HG02938 (cell line): ENCODE data around the gene DUOXA1.
"Not testable (repeated sequence)": the region's sequence is repeated elsewhere in the genome, so short reads cannot be mapped to it uniquely, and the experiment has no call there.

Experiments used
- ATAC-seq: cut with Tn5 transposase; IDR thresholded peaks from one replicate; pipeline ENCODE4 v1.9.1; 2021; ENCODE audit warnings: mild to moderate bottlenecking, moderate library complexity; ENCODE audit not compliant: unreplicated experiment

DUOXA1 gene

DNA sequence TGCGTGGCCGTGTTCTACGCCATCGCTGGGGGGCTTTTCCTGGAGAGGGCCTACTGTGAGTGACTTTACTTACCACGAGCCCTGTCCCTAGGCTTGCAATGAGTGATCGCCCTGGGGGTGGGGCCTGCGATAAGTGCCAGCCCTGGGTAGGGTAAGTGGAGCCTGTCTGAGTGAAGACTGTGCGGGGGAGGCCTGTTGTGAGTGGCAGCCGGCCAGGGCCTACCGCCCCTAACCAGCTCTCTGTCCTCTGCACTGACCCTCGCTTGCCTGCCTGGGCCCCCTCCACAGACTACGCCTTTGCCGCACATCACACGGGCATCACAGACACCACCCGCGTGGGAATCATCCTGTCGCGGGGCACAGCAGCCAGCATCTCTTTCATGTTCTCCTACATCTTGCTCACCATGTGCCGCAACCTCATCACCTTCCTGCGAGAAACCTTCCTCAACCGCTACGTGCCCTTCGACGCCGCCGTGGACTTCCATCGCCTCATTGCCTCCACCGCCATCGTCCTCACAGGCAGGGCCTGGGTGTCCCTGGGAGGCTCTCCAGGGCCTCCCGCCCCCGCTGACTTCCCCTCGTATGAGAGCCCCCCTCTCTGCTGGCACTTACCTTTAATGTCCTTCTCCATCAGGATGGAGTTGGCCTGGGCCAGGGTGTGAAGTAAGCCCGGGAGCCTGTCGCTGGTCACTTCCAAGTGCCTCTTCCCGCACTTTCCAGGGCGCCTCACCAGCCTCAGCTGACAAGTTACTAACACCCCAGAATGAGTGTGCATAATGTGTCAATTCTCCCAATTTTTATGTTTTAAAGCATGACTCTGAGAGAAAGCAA is 22.5 kb upstream of the DUOXA1 start:
- no peak for ATAC-seq

DNA sequence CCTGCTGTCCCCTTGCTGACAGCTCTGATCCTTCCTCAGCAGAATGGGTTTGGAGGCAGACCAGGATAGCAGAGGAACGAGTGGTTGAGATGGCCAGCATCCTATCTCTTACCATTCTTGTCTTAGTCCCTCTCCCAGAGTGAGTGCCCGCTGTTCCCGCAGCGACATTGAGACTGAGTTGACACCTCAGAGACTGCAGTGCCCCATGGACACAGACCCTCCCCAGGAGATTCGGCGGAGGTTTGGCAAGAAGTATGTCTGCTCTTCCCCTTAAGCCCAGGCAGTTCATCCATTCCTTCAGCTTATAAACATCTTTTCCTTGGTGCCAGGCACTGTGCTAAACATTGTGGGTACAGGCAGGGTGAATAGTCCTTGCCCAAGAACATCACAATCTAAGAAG is 21.3 kb upstream of the DUOXA1 start:
- no peak for ATAC-seq

DNA sequence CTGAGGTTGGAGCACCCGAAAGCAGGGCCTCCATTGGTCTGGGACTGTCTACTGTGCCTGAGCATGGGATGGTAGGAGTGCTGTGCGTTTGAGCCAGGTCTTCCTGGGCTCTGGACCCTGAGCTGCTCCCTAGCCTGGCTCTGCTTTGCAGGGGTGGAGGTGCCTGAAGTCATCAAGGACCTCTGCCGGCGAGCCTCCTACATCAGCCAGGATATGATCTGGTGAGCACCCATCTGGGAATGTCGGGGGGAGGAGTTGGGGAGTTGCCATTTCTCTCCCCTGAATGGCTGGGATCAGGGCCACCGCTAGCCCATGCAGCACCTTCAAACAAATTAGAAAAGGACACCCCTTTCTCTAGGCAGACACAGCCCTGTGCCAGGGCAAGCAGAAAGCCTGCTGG is 20.8 kb upstream of the DUOXA1 start:
- ATAC-seq, result no peak

DNA sequence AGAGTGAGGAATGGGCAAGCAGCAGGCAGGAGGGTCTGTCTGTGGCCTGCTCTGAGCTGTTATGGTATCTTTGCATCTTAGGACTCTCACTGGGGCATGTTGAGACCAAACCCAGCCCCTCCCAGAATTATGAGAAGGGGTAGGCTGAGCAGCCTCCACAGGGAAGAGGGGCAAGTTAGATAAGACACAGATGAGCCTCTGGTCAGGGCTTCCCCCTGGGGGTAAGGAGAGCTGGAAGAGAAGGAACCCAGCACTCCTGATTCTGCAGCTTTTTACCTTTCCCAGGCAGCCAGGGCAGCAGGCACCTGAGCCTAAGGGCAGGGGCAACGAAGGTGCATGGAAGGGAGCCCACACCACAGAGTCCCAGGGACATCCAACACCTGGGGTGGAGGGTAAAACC is 19.4 kb upstream of the DUOXA1 start:
- no peak for ATAC-seq

DNA sequence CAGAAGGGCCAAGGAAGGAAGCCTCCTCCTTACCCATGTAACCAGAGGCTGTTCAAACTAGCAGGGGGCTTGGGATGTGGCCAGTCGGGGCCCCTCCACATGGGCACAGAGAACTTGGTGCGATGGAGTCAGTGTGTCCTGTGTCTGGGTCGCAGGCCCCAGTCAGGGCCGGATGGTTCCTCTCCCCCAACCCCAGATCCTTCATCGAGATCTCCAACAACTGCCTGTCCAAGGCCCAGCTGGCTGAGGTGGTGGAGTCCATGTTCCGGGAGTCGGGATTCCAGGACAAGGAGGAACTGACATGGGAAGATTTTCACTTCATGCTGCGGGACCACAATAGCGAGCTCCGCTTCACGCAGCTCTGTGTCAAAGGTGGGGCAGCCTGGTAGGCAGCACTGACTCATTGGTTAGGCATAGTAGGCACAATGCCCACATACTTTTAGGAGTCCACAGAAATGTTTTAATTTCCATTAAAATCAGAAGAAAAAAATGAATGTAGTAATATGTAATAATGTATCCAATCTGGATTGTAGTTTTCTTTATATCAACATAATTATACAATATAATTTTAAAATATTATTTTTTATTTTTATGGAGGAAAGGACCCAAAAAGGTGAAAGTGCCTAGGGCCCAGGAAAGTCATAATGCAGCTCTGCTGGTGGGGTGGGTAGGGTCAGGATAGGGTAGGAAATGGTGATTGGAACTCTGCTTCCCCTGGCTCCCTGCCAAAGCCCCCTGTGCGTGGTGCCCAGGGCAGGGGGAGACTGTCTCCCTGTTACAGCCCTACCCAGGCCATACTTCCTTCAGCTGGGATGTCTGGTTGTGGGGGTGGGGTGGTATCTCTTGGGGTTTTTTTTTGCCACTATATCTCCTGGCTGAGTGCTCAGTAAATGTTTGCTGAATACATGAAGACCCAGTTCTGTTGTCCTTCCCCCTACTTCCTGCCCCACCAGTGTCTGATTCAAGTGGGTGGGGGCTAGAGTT is 18.7 kb upstream of the DUOXA1 start:
- no peak for ATAC-seq

DNA sequence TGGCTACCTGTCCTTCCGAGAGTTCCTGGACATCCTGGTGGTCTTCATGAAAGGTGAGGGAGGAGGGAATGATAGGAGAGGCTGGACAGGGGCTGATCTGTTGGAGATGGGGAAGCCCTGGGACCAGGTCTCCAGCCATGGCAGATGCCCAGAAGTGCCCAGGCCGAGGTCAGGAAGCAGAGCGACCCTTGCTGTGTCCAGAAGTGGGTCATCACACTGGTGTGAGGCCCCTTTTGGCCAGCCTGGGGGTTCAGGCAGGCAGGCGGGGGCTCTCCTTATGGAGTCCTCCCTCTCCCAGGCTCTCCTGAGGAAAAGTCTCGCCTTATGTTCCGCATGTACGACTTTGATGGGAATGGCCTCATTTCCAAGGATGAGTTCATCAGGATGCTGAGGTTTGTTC is 17.9 kb upstream of the DUOXA1 start:
- ATAC-seq, result no peak

DNA sequence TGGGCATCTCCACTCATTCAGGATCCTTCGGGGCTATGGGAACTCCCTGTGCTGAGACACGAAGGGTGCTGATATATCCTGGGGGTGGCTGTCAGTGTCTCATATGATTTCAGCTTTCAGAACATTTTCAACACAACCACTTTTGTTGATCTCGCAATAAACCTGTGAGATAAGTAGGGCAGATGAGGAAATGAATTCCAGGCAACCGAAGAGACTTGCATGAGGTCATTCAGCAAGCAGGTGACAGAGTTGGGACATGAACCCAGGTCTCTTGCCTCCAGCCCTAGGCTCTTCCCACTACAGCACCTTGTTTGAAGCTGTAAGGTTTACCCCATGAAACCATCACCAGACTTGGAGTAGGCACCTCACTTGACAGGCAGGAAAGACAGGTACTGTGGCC is 16.7 kb upstream of the DUOXA1 start:
- ATAC-seq, result no peak

DNA sequence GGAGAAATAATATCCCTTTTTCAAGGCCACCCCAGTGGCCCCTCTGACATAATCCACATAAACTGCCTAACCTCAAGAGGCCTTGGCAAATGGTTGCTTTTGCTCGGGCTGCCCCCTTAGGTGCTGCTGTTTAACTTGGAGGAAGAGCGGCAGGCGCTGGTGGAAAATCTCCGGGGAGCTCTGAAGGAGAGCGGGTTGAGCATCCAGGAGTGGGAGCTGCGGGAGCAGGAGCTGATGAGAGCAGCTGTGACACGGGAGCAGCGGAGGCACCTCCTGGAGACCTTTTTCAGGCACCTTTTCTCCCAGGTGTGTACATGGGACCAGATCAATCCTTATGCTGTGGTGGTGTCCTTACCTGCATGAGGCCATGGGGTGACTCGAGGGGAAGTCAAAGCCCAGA is 15.1 kb upstream of the DUOXA1 start:
- no peak for ATAC-seq

DNA sequence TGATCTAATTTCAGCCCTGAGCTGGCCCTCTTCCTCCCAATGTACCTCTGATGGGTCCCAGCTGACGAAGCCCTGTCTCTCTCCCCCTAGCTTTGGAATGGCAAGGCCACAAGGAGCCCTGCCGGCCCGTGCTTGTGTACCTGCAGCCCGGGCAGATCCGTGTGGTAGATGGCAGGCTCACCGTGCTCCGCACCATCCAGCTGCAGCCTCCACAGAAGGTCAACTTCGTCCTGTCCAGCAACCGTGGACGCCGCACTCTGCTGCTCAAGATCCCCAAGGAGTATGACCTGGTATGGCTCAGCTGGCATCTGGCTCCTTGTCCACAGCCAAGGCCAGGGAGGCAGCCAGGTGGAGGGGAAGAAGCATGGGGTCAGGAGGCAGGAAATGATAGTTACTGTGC is 14.3 kb upstream of the DUOXA1 start:
- ATAC-seq, result no peak

DNA sequence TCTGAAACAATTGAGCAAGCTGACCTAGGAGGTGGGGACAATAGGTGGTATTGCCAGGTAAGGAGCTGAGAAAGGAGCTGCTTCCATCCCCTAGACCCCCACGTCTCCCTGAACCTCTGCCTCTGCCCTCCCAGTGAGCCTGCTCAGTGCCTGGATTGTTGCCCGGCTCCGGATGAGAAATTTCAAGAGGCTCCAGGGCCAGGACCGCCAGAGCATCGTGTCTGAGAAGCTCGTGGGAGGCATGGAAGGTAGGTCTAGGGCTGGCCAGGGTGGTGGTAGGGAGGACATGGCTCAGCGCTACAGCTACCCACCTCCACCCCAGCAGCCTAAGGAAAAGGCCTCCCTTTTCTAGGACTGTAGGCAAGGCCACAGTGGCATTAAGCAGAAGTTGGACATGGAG is 13.4 kb upstream of the DUOXA1 start:
- ATAC-seq, result no peak

DNA sequence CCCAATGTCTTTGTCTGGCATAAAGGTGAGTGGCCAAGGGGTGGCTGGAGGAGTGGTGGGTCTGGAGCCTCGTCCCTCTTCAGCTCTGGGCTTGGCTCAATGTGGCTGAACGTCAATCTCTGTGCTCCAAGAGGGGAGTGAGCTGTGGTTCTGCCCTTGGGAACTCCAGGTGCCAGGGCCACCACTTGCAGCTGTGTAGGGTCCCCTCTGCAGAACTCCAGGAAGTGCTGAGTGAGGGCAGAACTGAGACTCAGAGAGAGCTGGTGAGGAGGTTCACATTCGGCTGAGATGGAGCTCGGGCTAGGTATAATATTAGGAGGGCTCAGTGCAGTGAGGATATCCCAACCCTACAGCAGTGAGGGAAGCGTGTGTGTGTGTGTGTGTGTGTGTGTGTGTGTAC is 11.7 kb upstream of the DUOXA1 start:
- no peak for ATAC-seq

DNA sequence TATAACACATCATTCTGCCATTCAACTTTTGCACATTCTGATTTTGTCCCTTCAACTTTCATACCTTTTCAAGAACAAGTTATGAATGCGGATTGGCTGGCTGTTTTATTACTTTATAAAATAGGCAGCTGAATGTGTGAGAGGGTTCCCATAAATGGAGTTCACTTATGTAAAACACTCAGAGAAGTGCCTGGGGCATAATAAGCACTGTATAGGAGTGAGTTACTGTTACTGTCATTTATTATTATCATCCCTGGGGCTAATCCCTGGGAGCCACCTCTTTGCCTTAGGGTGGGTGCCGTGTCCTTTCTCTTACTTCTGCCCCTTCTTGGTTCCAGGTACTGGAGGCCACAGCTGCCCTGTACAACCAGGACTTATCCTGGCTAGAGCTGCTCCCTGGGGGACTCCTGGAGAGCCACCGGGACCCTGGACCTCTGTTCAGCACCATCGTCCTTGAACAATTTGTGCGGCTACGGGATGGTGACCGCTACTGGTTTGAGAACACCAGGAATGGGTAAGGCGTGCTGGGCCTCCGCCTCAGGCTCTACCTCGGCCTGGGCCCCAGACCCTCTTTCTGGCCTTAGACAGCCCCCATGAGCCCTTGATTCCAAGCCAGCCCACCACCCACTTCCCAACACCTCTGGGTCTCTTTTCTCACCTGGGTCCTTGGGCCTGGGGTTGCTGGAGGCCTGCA is 11.0 kb upstream of the DUOXA1 start:
- ATAC-seq, result no peak

DNA sequence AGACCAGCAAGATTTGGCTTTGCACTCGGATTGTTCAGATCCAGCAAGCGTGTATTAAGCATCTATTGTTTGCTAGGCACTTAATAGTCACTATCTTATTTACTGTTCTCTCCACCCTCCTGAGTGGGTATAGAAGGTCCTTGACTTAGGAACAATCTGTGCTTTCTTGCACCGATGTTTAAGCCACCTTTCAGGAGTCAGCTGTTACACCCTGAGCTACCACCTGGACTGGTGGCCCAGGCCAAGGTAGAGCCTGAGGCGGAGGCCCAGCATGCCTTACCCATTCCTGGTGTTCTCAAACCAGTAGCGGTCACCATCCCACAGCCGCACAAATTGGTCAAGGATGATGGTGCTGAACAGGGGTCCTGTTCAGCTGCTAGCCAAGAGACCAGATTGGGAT is 10.1 kb upstream of the DUOXA1 start:
- ATAC-seq, result no peak

DNA sequence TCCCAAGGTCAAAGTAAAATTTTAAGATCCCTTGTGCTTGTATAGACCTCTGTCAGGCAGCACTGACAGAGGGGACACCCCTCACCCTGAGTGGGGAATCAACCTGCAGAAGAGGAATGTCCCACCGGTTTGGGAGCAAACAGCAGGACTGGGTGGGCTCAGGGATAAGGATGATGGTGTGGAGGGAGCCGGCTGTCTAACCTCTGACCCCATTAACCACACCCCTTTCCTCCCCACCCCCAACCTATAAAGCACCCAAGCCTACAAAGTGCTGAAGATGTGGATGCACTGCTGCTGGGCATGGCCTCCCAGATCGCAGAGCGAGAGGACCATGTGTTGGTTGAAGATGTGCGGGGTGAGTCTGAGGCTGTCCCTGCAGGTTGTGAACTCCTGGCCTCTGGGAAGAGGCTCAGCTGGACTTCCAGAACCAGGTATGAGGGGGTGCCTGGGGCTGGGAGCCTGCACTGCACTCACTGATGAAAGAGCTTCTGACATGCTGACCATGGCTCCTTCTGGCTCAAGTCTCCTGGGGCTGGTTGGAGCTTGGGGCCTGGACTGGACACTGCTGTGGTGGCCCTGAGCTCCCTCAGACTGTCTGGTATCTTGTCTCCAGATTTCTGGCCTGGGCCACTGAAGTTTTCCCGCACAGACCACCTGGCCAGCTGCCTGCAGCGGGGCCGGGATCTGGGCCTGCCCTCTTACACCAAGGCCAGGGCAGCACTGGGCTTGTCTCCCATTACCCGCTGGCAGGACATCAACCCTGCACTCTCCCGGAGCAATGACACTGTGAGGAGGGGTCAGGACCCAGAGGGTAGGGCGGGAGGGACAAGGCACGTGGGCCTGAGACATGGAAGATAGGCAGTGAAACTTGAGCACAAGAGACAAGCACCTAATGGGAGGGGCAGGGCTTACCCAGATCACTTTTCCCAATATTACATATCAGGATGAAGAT is 9.4 kb upstream of the DUOXA1 start:
- no peak for ATAC-seq

DNA sequence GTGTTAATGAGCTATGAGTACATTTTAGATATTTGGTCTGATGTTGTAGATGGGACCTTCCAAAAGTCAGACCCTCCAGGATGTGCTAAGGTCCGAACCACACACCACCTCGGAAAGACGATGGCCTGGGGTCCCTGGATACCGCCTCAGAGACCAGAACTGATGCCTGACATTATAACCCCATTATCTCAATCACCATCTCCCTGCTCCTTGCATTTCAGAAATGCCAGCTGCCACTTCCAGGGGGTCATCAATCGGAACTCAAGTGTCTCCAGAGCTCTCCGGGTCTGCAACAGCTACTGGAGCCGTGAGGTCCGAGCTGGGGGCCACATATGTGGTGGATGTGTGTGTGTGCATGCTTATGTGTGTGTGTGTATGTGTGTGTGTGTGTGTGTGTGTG is 8.0 kb upstream of the DUOXA1 start:
- no peak for ATAC-seq

DNA sequence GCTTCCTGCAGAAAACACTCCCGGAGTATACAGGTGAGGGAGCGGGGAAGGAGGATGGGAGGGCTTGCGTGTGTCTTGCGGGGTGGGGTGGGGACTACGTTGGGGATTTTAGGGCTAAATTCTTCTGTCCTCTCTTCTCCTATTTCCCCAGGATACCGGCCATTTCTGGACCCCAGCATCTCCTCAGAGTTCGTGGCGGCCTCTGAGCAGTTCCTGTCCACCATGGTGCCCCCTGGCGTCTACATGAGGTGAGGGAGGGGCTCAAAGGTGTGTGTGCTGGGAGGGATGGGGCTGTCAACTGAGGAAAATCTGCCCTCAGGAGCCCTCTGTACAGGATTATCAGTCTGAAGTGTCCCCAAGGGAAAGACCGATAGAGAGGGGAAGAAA is 6.7 kb upstream of the DUOXA1 start:
- ATAC-seq, result no peak

DNA sequence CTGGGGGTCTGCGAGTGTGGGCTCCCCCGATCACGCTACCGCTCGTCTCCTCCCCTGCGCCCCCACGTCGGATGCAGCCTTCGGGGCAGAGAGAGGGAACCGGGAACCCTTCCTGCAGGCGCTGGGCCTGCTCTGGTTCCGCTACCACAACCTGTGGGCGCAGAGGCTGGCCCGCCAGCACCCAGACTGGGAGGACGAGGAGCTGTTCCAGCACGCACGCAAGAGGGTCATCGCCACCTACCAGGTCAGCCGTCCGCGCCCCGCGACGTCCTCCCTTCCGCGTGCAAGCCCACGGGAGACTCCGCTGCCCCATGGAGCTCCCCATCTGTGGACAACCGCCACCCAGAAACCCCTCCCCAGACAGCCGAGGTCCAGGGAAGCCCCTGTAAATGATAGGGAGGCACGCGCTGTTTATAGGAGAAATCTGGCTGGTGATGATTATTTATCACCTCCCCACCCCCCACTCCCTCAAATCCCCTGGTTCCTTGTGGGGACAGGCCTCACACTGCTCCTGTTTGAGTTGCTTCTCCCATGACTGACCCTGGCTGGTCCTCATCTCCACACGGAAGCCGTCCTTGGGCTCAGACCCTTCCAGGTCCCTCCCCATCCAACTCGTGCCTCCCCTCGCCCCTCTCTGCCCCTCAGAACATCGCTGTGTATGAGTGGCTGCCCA is 6.2 kb upstream of the DUOXA1 start:
- not testable (repeated sequence) for ATAC-seq

DNA sequence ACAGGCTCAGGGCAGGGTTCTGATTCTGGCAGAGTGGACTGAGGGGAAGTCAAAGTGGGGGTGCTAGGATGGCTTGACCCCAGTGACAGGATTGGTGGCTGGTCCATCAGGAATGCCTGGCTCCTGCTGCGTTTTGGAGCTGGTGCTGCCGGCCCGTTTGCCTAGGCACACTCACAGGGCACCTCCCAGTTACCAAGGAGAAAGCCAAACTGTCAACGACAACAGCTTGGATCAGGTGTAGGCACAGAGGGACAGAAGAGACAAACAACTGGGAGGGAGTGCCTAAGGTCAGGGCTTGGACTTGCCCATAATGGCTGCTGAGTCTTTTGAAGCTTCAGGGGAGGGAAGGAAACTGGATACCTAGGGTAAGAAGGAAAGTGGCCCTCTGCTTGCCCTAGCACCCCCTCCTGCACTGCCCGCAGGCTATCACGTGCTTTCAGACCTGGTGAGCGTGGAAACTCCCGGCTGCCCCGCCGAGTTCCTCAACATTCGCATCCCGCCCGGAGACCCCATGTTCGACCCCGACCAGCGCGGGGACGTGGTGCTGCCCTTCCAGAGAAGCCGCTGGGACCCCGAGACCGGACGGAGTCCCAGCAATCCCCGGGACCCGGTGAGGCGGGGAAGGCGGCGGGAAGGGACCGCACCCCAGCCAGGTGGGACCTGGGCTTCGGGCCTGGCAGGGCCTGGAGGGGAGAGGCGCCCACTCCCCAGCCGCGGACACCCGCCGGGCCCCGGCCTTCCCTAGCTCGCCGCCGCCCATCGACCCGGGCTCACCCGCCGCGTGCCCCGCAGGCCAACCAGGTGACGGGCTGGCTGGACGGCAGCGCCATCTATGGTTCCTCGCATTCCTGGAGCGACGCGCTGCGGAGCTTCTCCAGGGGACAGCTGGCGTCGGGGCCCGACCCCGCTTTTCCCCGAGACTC is 5.3 kb upstream of the DUOXA1 start:
- no peak for ATAC-seq

DNA sequence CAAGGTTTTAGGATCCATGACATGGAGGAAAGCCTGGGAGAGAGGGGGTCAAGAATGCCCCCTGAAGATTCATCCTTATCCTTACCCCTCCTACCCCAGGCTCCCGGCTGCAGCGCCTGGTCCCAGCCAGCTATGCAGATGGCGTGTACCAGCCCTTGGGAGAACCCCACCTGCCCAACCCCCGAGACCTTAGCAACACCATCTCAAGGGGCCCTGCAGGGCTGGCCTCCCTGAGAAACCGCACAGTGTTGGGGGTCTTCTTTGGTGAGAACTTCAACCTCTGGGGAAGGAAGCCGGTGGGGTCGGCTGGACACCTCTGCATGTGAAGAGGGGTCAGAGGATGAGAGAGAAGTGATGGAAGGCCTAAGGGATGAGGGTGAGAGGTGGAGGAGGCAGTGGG is 4.4 kb upstream of the DUOXA1 start:
- ATAC-seq, result no peak
